Body of pancreas (tissue), 4 donors: ENCODE measurements around the gene TRMT1. TPM values are rescaled to one million over a fixed set of nuclear protein-coding genes. Genes with fewer than 3 reads are reported as not detected.
A peak's percentile ranks its signal among the peaks of the same experiment; 100 is the strongest.
"Not testable (repeated sequence)": the region's sequence is repeated elsewhere in the genome, so short reads cannot be mapped to it uniquely, and the experiment has no call there.

Experiments
- ATAC-seq: fragments of 150-250 bp; one replicate; pipeline ENCODE4 v1.9.1; 2016
- DNase-seq, 4 donors: peaks; one replicate each; pipeline ENCODE4 v3.0.0-alpha.2; 2019
- H3K27ac ChIP-seq, 4 donors: fragments of 200-600 bp; sonication (generic); 1 replicate in 3 of 4; 2 replicates in 1 of 4; pipeline versions ENCODE4 v1.5.1 to v1.6.1; 2016 to 2019; ENCODE audit warnings: mild to moderate bottlenecking in 1 of 4, mixed read lengths in 1 of 4, moderate library complexity in 1 of 4
- H3K27me3 ChIP-seq, 2 donors: fragments of 200-600 bp; sonication (generic); one replicate each; pipeline ENCODE4 v1.6.0; 2016; ENCODE audit warnings: mild to moderate bottlenecking in 1 of 2
- H3K36me3 ChIP-seq, 2 donors: fragments of 200-600 bp; sonication (generic); replicated peaks in 1 of 2; 2 replicates each; pipeline ENCODE4 v1.5.1; 2016; ENCODE audit warnings: low read depth in 2 of 2; ENCODE audit not compliant: insufficient read depth in 1 of 2
- H3K4me1 ChIP-seq: fragments of 200-600 bp; sonication (generic); one replicate; pipeline ENCODE4 v1.6.0; 2016
- H3K4me3 ChIP-seq, 2 donors: fragments of 200-600 bp; sonication (generic); 1 replicate in 1 of 2; 2 replicates in 1 of 2; pipeline ENCODE4 v1.5.1; 2016 to 2019
- H3K9me3 ChIP-seq, 3 donors: fragments of 200-600 bp; sonication (generic); 1 replicate in 2 of 3; 2 replicates in 1 of 3; pipeline ENCODE4 v1.5.1; 2016
- CTCF ChIP-seq, 7 experiments: fragments of 450-650 bp in 4 of 7; fragments of 200-600 bp in 3 of 7; sonication (generic) in 3 of 7; IDR thresholded peaks; one replicate each; pipeline ENCODE4 v1.5.1; 2016 to 2019; ENCODE audit warnings: antibody characterized with exemption in 7 of 7
- POLR2A ChIP-seq, 3 donors: fragments of 450-650 bp; IDR thresholded peaks; one replicate each; pipeline ENCODE4 v1.6.1; 2016; ENCODE audit warnings: antibody characterized with exemption in 3 of 3, mild to moderate bottlenecking in 2 of 3
- WGBS, 2 donors: methylation state at CpG; one replicate each; pipeline ENCODE4 v1.1.5; 2017; 5-methylcytosine and 5-hydroxymethylcytosine counted together
- intact Hi-C: fragments of 100-400 bp; cut with DNase I; formaldehyde crosslinking; loops from one replicate; pipeline ENCODE4 v1.15.1; 2023
- total RNA-seq, 2 donors: library from RNA; depleted of rRNA; stranded (reverse); fragments of >200 nt; gene quantifications; one replicate each; pipeline ENCODE4 v1.1.0, GENCODE V29; 2016

Gene TRMT1
- total RNA-seq, result 10 to 100 TPM; 21.5 to 36.3 TPM

GRCh38 chr19:13116282-13117175 is at the start of gene TRMT1:
Gene TRMT1 (minus strand): TSS chr19:13116740. CDS start chr19:13116399, 341 bp downstream.
- Histone ChIP-seq H3K27ac (peak within 1 kb of the TSS; percentile 33 to 80 (median 60)), H3K27me3 (no peaks in the 10 kb centered on the region)
- intact Hi-C loops, result no loop called here

GRCh38 chr19:13166151-13166550 is 49.6 kb upstream of the TRMT1 start:
- peaks cover 73% of the 10 kb centered on the region for H3K4me1 ChIP-seq
- peak overlapping the region in 2 of 4 donors; percentile 94 to 96 for H3K27ac ChIP-seq

More at GRCh38 chr19:13116282-13117175, at the start of gene TRMT1:
- WGBS, 2 donors, result 0% methylated on average over 17 to 51 of the region's 51 CpGs
- ATAC-seq (peak; percentile 79), DNase-seq (peak; percentile 91 to 95 (median 93))
- Histone ChIP-seq H3K36me3 (peaks cover 0 to 4% of the 10 kb centered on the region in 2 donors), H3K9me3 (no peaks in the 10 kb centered on the region), H3K4me1 (peaks cover 36% of the 10 kb centered on the region), H3K4me3 (peak within 1 kb of the TSS; percentile 71 to 89)
- peak in 2 of 3 donors; percentile 44 to 51 for TF ChIP-seq POLR2A (IDR thresholded peaks at IDR 0.05)
- TF ChIP-seq CTCF (IDR thresholded peaks at IDR 0.05), result peak in 1 of 7 experiments; percentile 1

GRCh38 chr19:13165162-13165997 is 48.8 kb upstream of the TRMT1 start:
- DNase-seq (no peak), ATAC-seq (no peak)
- Histone ChIP-seq H3K27ac (peak overlapping the region; percentile 90 to 96 (median 94)), H3K4me3 (no peak overlapping the region), H3K36me3 (no peaks in the 10 kb centered on the region), H3K4me1 (peaks cover 74% of the 10 kb centered on the region), H3K9me3 (no peaks in the 10 kb centered on the region), H3K27me3 (no peaks in the 10 kb centered on the region)
- WGBS, 2 donors, result 80 to 91% methylated on average over 17 to 19 of the region's 19 CpGs
- intact Hi-C loops, result no loop called here
- no peak for TF ChIP-seq CTCF (IDR thresholded peaks at IDR 0.05)
- no peak for TF ChIP-seq POLR2A (IDR thresholded peaks at IDR 0.05)

More at GRCh38 chr19:13166151-13166550, 49.6 kb upstream of the TRMT1 start:
- 80 to 100% methylated on average over 3 of the region's 3 CpGs for WGBS, 2 donors
- intact Hi-C loops, H3K9me3 ChIP-seq, DNase-seq, H3K27me3 ChIP-seq, H3K4me3 ChIP-seq, ATAC-seq, H3K36me3 ChIP-seq: not testable (repeated sequence)

- H3K4me1 ChIP-seq, result peaks cover 70% of the 10 kb centered on the region
Measured at GRCh38 chr19:13164343-13165161, 48.0 kb upstream of the TRMT1 start.

More at GRCh38 chr19:13164343-13165161, 48.0 kb upstream of the TRMT1 start:
- H3K4me3 ChIP-seq, result no peak overlapping the region
- H3K27me3 ChIP-seq, result no peaks in the 10 kb centered on the region
- TF ChIP-seq CTCF (IDR thresholded peaks at IDR 0.05), result peak in 1 of 7 experiments; percentile 2
- TF ChIP-seq POLR2A (IDR thresholded peaks at IDR 0.05), result no peak
- 30 to 35% methylated on average over 16 to 19 of the region's 19 CpGs for WGBS, 2 donors
- H3K9me3 ChIP-seq, result no peaks in the 10 kb centered on the region
- ATAC-seq (no peak), DNase-seq (peak; percentile 52 to 67 (median 56))
- H3K27ac ChIP-seq, result peak overlapping the region; percentile 90 to 96 (median 94)
- intact Hi-C loops, result no loop called here
- H3K36me3 ChIP-seq, result no peaks in the 10 kb centered on the region
